HS-5 (cell line): Measurements from ENCODE around the gene NFKBIE.
"Not testable (repeated sequence)": the region's sequence is repeated elsewhere in the genome, so short reads cannot be mapped to it uniquely, and the experiment has no call there.

Experiments
- DNase-seq: peaks from one replicate; pipeline ENCODE4 v3.0.0-alpha.2; 2012; ENCODE audit warnings: low read depth

Gene NFKBIE, protein sequence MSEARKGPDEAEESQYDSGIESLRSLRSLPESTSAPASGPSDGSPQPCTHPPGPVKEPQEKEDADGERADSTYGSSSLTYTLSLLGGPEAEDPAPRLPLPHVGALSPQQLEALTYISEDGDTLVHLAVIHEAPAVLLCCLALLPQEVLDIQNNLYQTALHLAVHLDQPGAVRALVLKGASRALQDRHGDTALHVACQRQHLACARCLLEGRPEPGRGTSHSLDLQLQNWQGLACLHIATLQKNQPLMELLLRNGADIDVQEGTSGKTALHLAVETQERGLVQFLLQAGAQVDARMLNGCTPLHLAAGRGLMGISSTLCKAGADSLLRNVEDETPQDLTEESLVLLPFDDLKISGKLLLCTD

GRCh38 chr6:44265007-44265721 is at the start of gene NFKBIE:
TSS of gene NFKBIE (minus strand) at chr6:44265551. CDS start at chr6:44265346, 205 bp downstream.
- DNase-seq, result no peak

- DNase-seq, result not testable (repeated sequence)
These were observed 49.3 kb upstream of the NFKBIE start for GRCh38 chr6:44314657-44315056.

- peak; percentile 53 for DNase-seq
These were observed 47.8 kb upstream of the NFKBIE start, which contains the start of gene AARS2 for GRCh38 chr6:44312901-44313788. TSS of gene AARS2 (minus strand) at chr6:44313347. CDS start at chr6:44313323, 24 bp downstream.

GRCh38 chr6:44311767-44312166 is 46.4 kb upstream of the NFKBIE start:
- no peak for DNase-seq

- no peak for DNase-seq
These were observed 46.0 kb upstream of the NFKBIE start for GRCh38 chr6:44311304-44311703.

GRCh38 chr6:44310241-44310640 is 44.9 kb upstream of the NFKBIE start:
- DNase-seq, result no peak

- DNase-seq, result no peak
These were observed 44.3 kb upstream of the NFKBIE start for GRCh38 chr6:44309631-44310030.

GRCh38 chr6:44309092-44309491 is 43.7 kb upstream of the NFKBIE start:
- peak; percentile 43 for DNase-seq

GRCh38 chr6:44307217-44307616 is 41.9 kb upstream of the NFKBIE start:
- no peak for DNase-seq

DNA sequence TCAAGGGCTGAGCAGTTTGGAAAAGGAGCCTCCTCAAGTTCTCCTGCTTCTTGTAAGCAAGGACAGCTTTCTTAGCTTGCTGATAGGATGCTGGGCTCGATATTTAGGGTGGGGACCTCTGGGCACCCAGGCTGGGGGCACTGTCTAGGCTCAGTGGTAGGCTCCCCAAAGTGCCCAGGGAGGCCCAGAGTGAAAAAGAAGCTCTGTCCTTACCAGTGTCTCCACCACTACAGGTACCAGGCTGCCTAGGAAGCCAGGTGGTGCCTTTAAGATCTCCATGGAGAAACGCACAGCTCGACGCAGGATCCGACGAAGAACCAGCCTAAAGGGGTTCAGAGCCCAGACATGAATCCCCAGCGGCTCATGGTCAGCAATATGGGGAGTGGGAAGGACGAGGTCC is 41.4 kb upstream of the NFKBIE start:
- DNase-seq, result no peak

DNA sequence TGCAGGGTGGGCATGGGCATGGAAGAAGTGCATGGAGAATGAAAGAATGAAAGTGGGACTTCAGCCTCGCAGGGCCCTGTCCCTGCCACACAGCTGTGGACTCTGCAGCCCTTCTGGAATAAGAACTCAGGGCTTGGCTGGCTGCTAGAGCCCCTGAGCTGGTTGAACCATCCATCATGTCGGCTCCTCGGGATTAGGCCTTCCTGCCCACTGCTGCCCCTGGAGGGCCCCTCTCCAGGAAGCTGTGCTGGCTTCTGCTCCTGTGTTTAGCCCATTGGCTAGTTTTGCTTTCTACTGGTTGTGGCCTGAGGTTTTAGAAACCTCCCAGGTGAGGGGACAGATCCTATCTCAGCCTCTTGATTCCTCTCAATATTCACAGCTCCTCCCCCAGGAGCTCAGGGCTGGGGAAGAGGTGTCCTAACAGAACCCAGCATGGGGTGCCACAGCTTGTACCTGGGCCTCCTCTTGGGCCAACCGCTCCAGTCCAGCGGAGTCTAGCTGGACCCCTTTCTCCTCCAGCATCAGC is 39.9 kb upstream of the NFKBIE start:
- no peak for DNase-seq

DNA sequence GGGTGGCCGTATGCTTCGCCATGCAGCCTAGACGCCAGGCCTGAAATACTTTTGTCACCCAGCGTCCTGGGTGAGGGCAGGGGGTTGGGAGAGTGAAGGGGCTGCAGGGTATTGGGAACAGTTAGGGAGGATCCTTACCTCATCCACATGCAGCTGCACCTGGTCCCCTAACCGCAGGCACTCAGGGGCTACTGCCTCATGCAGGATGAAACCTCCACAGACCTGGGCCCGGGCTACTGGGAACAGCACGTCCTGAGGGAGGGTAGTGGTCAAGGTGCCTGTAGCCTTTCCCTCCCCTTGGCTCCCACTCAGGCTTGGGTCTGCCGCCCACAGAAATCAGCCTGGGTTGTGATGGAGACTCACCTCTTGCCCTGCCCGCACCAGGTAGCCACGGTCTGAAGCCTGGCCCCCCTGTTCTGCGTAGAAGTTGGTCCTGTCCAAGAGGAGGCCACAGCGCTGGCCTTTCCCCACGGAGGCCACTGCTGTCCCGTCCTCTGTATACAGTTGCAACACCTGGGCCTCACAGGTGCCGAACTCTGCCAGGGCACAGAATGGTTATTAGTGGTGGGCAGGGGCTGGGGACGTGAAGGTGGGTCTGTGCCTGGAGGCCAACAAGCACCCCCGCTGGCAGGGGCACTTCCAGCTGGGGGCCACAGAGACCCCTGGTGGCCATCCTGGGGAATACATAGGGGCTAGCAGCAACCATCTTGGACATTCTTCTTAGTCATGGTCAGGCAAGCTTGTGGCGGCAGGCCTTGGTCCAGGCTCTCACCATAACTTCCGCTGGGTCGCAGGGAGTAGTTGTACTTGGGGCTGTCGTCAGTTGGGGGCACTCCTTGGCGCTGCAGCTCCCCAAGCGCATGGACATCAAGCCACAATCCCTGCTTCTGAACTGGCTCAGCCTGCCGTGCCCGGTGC is 39.2 kb upstream of the NFKBIE start:
- DNase-seq, result no peak

- DNase-seq, result no peak
These were observed 38.5 kb upstream of the NFKBIE start for GRCh38 chr6:44303842-44304241.

- no peak for DNase-seq
These were observed 37.5 kb upstream of the NFKBIE start for GRCh38 chr6:44302856-44303255.

DNA sequence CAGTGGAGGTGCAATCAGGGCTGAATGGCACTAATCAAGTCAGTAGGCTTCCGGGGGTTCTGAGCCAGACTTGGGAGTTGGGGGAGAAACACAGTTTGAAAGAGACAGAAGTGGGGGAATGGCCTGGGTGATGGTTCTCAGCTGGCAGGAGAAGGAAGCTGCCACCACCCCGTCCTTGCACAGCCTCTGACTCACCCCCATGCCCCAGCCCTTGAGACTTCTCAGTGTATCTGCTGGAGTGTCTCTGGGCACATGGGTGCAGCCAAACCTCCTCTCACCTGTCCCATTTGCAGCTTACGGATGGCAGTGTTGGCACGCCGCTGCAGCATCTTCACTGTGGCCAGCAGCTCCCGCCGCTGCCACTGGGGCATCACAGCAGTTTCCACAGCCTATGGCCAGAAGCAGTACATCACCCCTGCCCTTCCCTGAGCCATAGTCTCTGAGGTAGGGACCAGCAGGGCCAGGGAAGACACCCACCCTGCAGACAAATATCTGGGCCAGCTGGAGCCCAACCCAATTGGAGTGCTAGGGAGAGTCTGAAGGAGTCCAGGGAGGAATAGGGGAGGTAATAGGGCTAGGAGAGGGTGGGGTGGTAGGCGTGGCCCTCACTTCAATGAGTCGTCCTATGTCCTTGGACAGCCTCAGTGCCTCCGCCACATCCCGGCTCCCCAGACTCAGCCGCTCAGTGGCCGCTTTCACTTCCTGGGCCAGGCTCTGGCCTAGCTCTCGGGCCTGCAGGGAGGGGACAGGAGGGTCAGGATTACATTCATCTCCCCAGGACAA is 36.6 kb upstream of the NFKBIE start:
- no peak for DNase-seq

- DNase-seq, result no peak
These were observed 35.8 kb upstream of the NFKBIE start for GRCh38 chr6:44301106-44301505.

GRCh38 chr6:44300292-44300823 is 35.0 kb upstream of the NFKBIE start:
- no peak for DNase-seq

DNA sequence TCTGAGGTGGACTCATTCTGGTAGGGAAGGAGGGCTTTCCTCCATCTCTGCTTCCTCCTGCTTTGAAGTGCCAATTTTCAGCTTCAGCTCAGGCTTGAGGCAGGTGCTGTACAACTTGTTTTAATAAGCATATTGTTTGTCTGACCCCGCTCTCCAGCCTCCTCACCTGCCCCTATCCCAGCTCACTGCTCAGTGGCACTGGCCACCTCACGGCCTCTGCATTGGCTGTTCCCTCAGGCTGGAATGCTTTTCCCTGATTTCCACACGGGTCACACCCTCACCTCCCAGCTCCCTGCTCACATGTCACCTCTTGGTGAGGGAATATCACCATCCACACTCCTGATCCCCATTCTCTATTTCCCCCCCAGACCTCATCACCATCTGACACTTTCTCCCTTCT is 33.5 kb upstream of the NFKBIE start:
- DNase-seq, result no peak

DNA sequence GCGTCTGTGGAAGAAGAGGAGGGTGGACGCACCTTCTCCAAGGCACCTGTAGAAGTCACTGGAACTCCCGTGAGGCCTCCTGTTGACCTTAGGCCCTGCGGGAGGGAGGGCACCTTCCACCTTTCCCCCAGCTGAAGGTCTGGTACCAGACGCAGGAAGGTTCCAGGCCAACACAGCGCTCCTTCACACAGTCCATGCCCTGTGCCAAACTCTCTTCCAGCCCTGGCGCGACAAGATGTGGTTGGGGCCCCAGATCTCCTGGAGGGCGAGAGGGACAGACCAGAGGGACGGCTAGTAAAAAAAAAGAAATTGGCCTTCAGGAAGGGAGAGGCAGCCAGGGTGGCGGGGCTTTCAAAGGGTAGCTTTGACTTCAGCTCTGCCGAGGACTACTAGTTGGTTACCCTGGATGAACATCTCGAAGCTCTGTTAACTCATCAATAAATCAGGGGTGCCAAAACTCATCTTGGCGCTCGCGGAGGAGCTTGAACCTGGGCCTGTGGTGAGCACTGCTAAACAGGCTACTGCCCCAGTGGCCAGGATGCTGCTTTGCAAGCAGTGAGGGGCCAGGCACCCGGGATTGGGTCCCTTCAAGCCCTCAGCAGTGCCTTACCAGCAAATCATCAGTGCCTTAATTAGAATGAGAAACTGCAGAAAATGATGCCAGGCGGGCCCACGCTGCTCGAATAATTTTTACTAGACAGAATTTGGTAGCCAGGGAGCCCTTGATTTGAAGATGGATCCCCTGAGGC is 32.9 kb upstream of the NFKBIE start:
- DNase-seq, result no peak
